Transverse colon (tissue), 4 donors: ENCODE data around the gene POLR2M.
A peak's percentile ranks its signal among the peaks of the same experiment; 100 is the strongest.

Experiments used
- EP300 ChIP-seq: sonication (generic); formaldehyde crosslinking; IDR thresholded peaks from one replicate; pipeline ENCODE4 v1.6.1; 2017; ENCODE audit warnings: antibody characterized with exemption, low read depth
- POLR2AphosphoS5 ChIP-seq, 3 donors: sonication (generic); formaldehyde crosslinking; IDR thresholded peaks; one replicate each; pipeline ENCODE4 v1.6.1; 2016; ENCODE audit warnings: antibody characterized with exemption in 3 of 3
- TF ChIP-seq, protein P1 (sequence below), 5 experiments: fragments of 200-600 bp in 3 of 5; fragments of 450-650 bp in 2 of 5; sonication (generic) in 3 of 5; IDR thresholded peaks; 1 replicate in 2 of 5; 2 replicates in 3 of 5; pipeline ENCODE4 v1.5.1; 2016 to 2017; ENCODE audit warnings: antibody characterized with exemption in 5 of 5, inconsistent platforms in 3 of 5, mild to moderate bottlenecking in 2 of 5, moderate library complexity in 1 of 5

GRCh38 chr15:57762302-57762701 lies 55.8 kb downstream of the POLR2M start:
- TF ChIP-seq EP300 (no peak), POLR2AphosphoS5 (IDR thresholded peaks at IDR 0.05) (no peak)
- TF ChIP-seq, protein P1, sequence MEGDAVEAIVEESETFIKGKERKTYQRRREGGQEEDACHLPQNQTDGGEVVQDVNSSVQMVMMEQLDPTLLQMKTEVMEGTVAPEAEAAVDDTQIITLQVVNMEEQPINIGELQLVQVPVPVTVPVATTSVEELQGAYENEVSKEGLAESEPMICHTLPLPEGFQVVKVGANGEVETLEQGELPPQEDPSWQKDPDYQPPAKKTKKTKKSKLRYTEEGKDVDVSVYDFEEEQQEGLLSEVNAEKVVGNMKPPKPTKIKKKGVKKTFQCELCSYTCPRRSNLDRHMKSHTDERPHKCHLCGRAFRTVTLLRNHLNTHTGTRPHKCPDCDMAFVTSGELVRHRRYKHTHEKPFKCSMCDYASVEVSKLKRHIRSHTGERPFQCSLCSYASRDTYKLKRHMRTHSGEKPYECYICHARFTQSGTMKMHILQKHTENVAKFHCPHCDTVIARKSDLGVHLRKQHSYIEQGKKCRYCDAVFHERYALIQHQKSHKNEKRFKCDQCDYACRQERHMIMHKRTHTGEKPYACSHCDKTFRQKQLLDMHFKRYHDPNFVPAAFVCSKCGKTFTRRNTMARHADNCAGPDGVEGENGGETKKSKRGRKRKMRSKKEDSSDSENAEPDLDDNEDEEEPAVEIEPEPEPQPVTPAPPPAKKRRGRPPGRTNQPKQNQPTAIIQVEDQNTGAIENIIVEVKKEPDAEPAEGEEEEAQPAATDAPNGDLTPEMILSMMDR (IDR thresholded peaks at IDR 0.05) = peak in 1 of 5 experiments; percentile 8
